HG03571 (cell line): Measurements from ENCODE around the gene WDR64.

ENCODE experiments used
- ATAC-seq: cut with Tn5 transposase; IDR thresholded peaks from one replicate; pipeline ENCODE4 v1.9.1; 2021; ENCODE audit not compliant: unreplicated experiment

The WDR64 gene

GRCh38 chr1:241652012-241652411 lies at the start of gene WDR64:
TSS of gene WDR64 (plus strand) at chr1:241652281. CDS start at chr1:241652485, 204 bp downstream.
- ATAC-seq, result no peak

- no peak for ATAC-seq
Observed at GRCh38 chr1:241603731-241604245, 48.3 kb upstream of the WDR64 start.

GRCh38 chr1:241605146-241605805 lies 46.8 kb upstream of the WDR64 start:
- no peak for ATAC-seq

GRCh38 chr1:241606544-241606943 lies 45.5 kb upstream of the WDR64 start:
- ATAC-seq, result no peak

GRCh38 chr1:241607497-241607896 lies 44.6 kb upstream of the WDR64 start:
- ATAC-seq, result no peak

GRCh38 chr1:241608379-241609033 lies 43.6 kb upstream of the WDR64 start:
- no peak for ATAC-seq

GRCh38 chr1:241610056-241610815 lies 41.8 kb upstream of the WDR64 start:
- ATAC-seq, result no peak

- peak; percentile 97 for ATAC-seq
Observed at GRCh38 chr1:241611063-241611462, 41.0 kb upstream of the WDR64 start.

- ATAC-seq, result no peak
Observed at GRCh38 chr1:241611736-241612135, 40.3 kb upstream of the WDR64 start.

GRCh38 chr1:241612533-241613477 lies 39.3 kb upstream of the WDR64 start:
- no peak for ATAC-seq

- ATAC-seq, result no peak
Observed at GRCh38 chr1:241614144-241614543, 37.9 kb upstream of the WDR64 start.

GRCh38 chr1:241614572-241614971 lies 37.5 kb upstream of the WDR64 start:
- ATAC-seq, result no peak

- ATAC-seq, result no peak
Observed at GRCh38 chr1:241615043-241615974, 36.8 kb upstream of the WDR64 start.

GRCh38 chr1:241617426-241617825 lies 34.7 kb upstream of the WDR64 start:
- no peak for ATAC-seq

- no peak for ATAC-seq
Observed at GRCh38 chr1:241622669-241623068, 29.4 kb upstream of the WDR64 start.

- no peak for ATAC-seq
Observed at GRCh38 chr1:241624935-241625334, 27.1 kb upstream of the WDR64 start.

- ATAC-seq, result no peak
Observed at GRCh38 chr1:241627453-241628259, 24.4 kb upstream of the WDR64 start.

GRCh38 chr1:241630005-241630404 lies 22.1 kb upstream of the WDR64 start:
- no peak for ATAC-seq

- ATAC-seq, result no peak
Observed at GRCh38 chr1:241630476-241630875, 21.6 kb upstream of the WDR64 start.
